ENCODE measurements around the gene PTRH2. TPM values are rescaled to one million over a fixed set of nuclear protein-coding genes. Genes with fewer than 3 reads are reported as not detected.

The PTRH2 gene
- total and polyA plus RNA-seq, 8 donors: 15.4 to 24.2 (median 22.3) TPM

- peaks cover 0 to 3% of the 10 kb centered on the region in 2 donors for H3K36me3 ChIP-seq
- TF ChIP-seq, protein P1, sequence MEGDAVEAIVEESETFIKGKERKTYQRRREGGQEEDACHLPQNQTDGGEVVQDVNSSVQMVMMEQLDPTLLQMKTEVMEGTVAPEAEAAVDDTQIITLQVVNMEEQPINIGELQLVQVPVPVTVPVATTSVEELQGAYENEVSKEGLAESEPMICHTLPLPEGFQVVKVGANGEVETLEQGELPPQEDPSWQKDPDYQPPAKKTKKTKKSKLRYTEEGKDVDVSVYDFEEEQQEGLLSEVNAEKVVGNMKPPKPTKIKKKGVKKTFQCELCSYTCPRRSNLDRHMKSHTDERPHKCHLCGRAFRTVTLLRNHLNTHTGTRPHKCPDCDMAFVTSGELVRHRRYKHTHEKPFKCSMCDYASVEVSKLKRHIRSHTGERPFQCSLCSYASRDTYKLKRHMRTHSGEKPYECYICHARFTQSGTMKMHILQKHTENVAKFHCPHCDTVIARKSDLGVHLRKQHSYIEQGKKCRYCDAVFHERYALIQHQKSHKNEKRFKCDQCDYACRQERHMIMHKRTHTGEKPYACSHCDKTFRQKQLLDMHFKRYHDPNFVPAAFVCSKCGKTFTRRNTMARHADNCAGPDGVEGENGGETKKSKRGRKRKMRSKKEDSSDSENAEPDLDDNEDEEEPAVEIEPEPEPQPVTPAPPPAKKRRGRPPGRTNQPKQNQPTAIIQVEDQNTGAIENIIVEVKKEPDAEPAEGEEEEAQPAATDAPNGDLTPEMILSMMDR (IDR thresholded peaks at IDR 0.05): peak; percentile 66
- DNase-seq (peak in 2 of 4 donors; percentile 87 to 91), ATAC-seq (peak; percentile 91)
- intact Hi-C loops (cut with DNase I): no loop called here
- peak overlapping the region; percentile 69 to 72 for H3K27ac ChIP-seq
- H3K27me3 ChIP-seq: no peaks in the 10 kb centered on the region
- H3K4me1 ChIP-seq: peaks cover 18 to 59% of the 10 kb centered on the region in 2 donors
- H3K4me3 ChIP-seq: peak overlapping the region in 1 of 2 donors; percentile 5
- H3K9me3 ChIP-seq: no peaks in the 10 kb centered on the region
These were observed 46.6 kb upstream of the PTRH2 start for GRCh38 chr17:59753522-59754467.

DNA sequence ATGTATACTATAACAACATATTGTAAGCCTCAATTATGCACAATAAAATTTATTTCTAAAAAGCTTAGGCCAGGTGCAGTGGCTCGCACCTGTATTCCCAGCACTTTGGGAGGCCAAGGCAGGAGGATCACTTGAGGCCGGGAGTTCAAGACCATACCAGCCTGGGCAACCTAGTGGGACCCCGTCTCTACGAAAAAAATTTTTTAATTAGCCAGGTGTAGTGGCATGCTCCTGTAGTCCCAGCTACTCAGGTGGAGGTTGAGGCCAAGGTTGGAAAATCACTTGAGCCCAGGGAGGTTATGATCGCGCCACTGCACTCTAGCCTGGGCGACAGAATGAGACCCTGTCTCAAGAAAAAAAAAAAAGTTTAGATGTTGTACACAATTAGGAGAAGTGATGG lies 45.7 kb upstream of the PTRH2 start:
- ATAC-seq (no peak), DNase-seq (no peak)
- intact Hi-C loops (cut with DNase I): no loop called here
- H3K9me3 ChIP-seq: no peaks in the 10 kb centered on the region
- TF ChIP-seq, protein P1 (IDR thresholded peaks at IDR 0.05): no peak
- H3K4me3 ChIP-seq: no peak overlapping the region
- H3K4me1 ChIP-seq: peaks cover 18 to 59% of the 10 kb centered on the region in 2 donors
- H3K27ac ChIP-seq: peak overlapping the region; percentile 69 to 72
- no peaks in the 10 kb centered on the region for H3K36me3 ChIP-seq
- H3K27me3 ChIP-seq: no peaks in the 10 kb centered on the region

DNA sequence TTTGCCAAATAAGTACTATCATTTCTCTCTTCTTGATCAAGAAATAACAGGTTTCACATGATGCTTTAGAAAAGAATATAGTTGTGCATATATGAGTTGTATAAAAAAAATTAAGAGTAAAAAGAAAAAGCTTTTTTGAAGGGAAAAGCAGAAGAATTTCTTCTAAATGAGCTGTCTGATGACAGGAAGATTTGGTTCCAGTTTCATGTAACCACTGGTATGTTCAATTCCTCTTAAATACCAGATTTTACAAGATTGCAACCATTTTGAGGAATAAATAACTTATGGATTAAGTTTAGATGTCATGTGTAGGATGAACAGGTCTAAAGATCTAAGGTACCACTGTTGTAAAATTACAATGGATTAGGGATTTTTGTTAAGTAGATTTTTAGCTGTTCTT lies 45.2 kb upstream of the PTRH2 start:
- Histone ChIP-seq H3K4me3 (no peak overlapping the region), H3K27me3 (no peaks in the 10 kb centered on the region), H3K9me3 (no peaks in the 10 kb centered on the region), H3K27ac (peak overlapping the region in 1 of 2 donors; percentile 41), H3K4me1 (peaks cover 18 to 57% of the 10 kb centered on the region in 2 donors), H3K36me3 (no peaks in the 10 kb centered on the region)
- ATAC-seq (no peak), DNase-seq (no peak)
- TF ChIP-seq, protein P1 (IDR thresholded peaks at IDR 0.05): no peak
- intact Hi-C loops (cut with DNase I): no loop called here

- ATAC-seq (no peak), DNase-seq (no peak)
- intact Hi-C loops (cut with DNase I): no loop called here
- Histone ChIP-seq H3K4me3 (no peak overlapping the region), H3K27ac (peak overlapping the region in 1 of 2 donors; percentile 41), H3K36me3 (no peaks in the 10 kb centered on the region), H3K27me3 (no peaks in the 10 kb centered on the region), H3K9me3 (no peaks in the 10 kb centered on the region), H3K4me1 (peaks cover 18 to 56% of the 10 kb centered on the region in 2 donors)
- TF ChIP-seq, protein P1 (IDR thresholded peaks at IDR 0.05): no peak
These were observed 44.8 kb upstream of the PTRH2 start for GRCh38 chr17:59751955-59752413.

- intact Hi-C loops (cut with DNase I): no loop called here
- no peak for DNase-seq
These were observed 41.4 kb upstream of the PTRH2 start for GRCh38 chr17:59748591-59748990.

More at GRCh38 chr17:59748591-59748990, 41.4 kb upstream of the PTRH2 start:
- TF ChIP-seq, protein P1 (IDR thresholded peaks at IDR 0.05): no peak
- H3K4me1 ChIP-seq: peaks cover 0 to 25% of the 10 kb centered on the region in 2 donors
- no peak for ATAC-seq
- no peak overlapping the region for H3K27ac ChIP-seq
- no peaks in the 10 kb centered on the region for H3K36me3 ChIP-seq
- H3K4me3 ChIP-seq: no peak overlapping the region
- H3K27me3 ChIP-seq: no peaks in the 10 kb centered on the region
- no peaks in the 10 kb centered on the region for H3K9me3 ChIP-seq
